Activated gamma-delta T cell (primary cell): ENCODE results near the gene SLC6A12.

ENCODE experiments used
- DNase-seq: peaks from one replicate; lab custom pipeline; 2025; lab: John Stamatoyannopoulos, UW

SLC6A12 gene

GRCh38 chr12:177980-178828 is 35.8 kb downstream of the SLC6A12 start:
- DNase-seq, result no peak

GRCh38 chr12:177336-177979 is 36.5 kb downstream of the SLC6A12 start:
- no peak for DNase-seq

- DNase-seq, result no peak
These were observed 37.4 kb downstream of the SLC6A12 start for GRCh38 chr12:176321-177181.

- no peak for DNase-seq
These were observed 38.2 kb downstream of the SLC6A12 start for GRCh38 chr12:175759-176158.

- no peak for DNase-seq
These were observed 38.7 kb downstream of the SLC6A12 start for GRCh38 chr12:175250-175649.

GRCh38 chr12:174596-174995 is 39.4 kb downstream of the SLC6A12 start:
- no peak for DNase-seq

- DNase-seq, result no peak
These were observed 39.8 kb downstream of the SLC6A12 start for GRCh38 chr12:174124-174523.

- DNase-seq, result no peak
These were observed 41.2 kb downstream of the SLC6A12 start for GRCh38 chr12:172732-173161.

GRCh38 chr12:171743-172676 is 41.9 kb downstream of the SLC6A12 start:
- DNase-seq, result no peak

GRCh38 chr12:171276-171675 is 42.7 kb downstream of the SLC6A12 start:
- no peak for DNase-seq

- DNase-seq, result no peak
These were observed 43.4 kb downstream of the SLC6A12 start for GRCh38 chr12:170371-171225.

GRCh38 chr12:169528-170370 is 44.2 kb downstream of the SLC6A12 start:
- DNase-seq, result no peak

GRCh38 chr12:168763-169525 is 45.0 kb downstream of the SLC6A12 start:
- no peak for DNase-seq

GRCh38 chr12:167959-168600 is 45.9 kb downstream of the SLC6A12 start:
- no peak for DNase-seq

GRCh38 chr12:166425-167075 is 47.4 kb downstream of the SLC6A12 start:
- DNase-seq, result no peak

GRCh38 chr12:165862-166368 is 48.0 kb downstream of the SLC6A12 start:
- no peak for DNase-seq

GRCh38 chr12:164207-164606 is 49.8 kb downstream of the SLC6A12 start:
- DNase-seq, result no peak
